ENCODE measurements around the gene TBC1D5.

- TF ChIP-seq EP300 (IDR thresholded peaks at IDR 0.05; ENCODE audit: borderline replicate concordance in 1 of 2, low read depth in 2 of 2, low read length in 2 of 2) (no peak), GABPA (IDR thresholded peaks at IDR 0.05; ENCODE audit: borderline replicate concordance, insufficient read depth, low read length) (no peak), POLR2AphosphoS5 (IDR thresholded peaks at IDR 0.05; ENCODE audit: low read depth, low read length) (no peak), CHD1 (IDR thresholded peaks at IDR 0.05; ENCODE audit: low read depth, low read length) (no peak), CTCF (IDR thresholded peaks at IDR 0.05; ENCODE audit: control extremely low read depth in 1 of 3, insufficient read depth in 1 of 3, low read depth in 1 of 3, low read length in 3 of 3) (no peak), ASH2L (IDR thresholded peaks at IDR 0.05; ENCODE audit: low read length) (no peak), TEAD4 (IDR thresholded peaks at IDR 0.05; ENCODE audit: low read depth, low read length) (no peak), CBX5 (IDR thresholded peaks at IDR 0.05; ENCODE audit: low read depth, low read length) (no peak), NRF1 (IDR thresholded peaks at IDR 0.05; ENCODE audit: low read depth, low read length) (no peak), CEBPB (IDR thresholded peaks at IDR 0.05; ENCODE audit: low read depth, low read length) (no peak), EZH2 (IDR thresholded peaks at IDR 0.05; ENCODE audit: low read depth, low read length, severe bottlenecking) (no peak)
Observed at GRCh38 chr3:17535274-17535673, 207.2 kb downstream of the TBC1D5 start.
